GM23338 (cell line): ENCODE results near the gene ZC2HC1B.

Experiments
- CREB1 ChIP-seq: fragments of 250-450 bp; sonication (Bioruptor Pico); IDR thresholded peaks from 2 replicates; pipeline ENCODE4 v1.5.0; 2020; ENCODE audit warnings: low read depth, mild to moderate bottlenecking, moderate library complexity
- EZH2 ChIP-seq: fragments of 200-600 bp; sonication (generic); IDR thresholded peaks from one replicate; pipeline ENCODE4 v1.8.0; 2017; ENCODE audit warnings: antibody characterized with exemption, mild to moderate bottlenecking, low read depth; ENCODE audit not compliant: unreplicated experiment
- EZH2phosphoT487 ChIP-seq: fragments of 200-600 bp; sonication (generic); IDR thresholded peaks from one replicate; pipeline ENCODE4 v1.8.1; 2018; ENCODE audit warnings: antibody characterized with exemption; ENCODE audit not compliant: unreplicated experiment
- JUNB ChIP-seq: IDR thresholded peaks from one replicate; pipeline ENCODE4 v1.6.1; 2016; ENCODE audit warnings: antibody characterized with exemption; ENCODE audit not compliant: unreplicated experiment
- NANOG ChIP-seq: IDR thresholded peaks from 2 replicates; pipeline ENCODE4 v1.6.1; 2016; ENCODE audit warnings: antibody characterized with exemption, borderline replicate concordance
- POLR2AphosphoS5 ChIP-seq: IDR thresholded peaks from 2 replicates; pipeline ENCODE4 v1.6.1; 2016; ENCODE audit warnings: antibody characterized with exemption, low read depth
- ZNF331 ChIP-seq: fragments of 250-450 bp; sonication (Bioruptor Pico); IDR thresholded peaks from 2 replicates; pipeline ENCODE4 v1.5.0; 2020; ENCODE audit warnings: low read depth, mild to moderate bottlenecking, moderate library complexity
- TF ChIP-seq, protein P1 (sequence below), 2 experiments: fragments of 200-600 bp in 1 of 2; sonication (generic) in 1 of 2; conservative IDR thresholded peaks; 2 replicates each; pipeline versions ENCODE4 v1.5.1 to v1.6.1; 2016 to 2017; ENCODE audit warnings: antibody characterized with exemption in 2 of 2, low read depth in 2 of 2, mild to moderate bottlenecking in 2 of 2, moderate library complexity in 1 of 2

DNA sequence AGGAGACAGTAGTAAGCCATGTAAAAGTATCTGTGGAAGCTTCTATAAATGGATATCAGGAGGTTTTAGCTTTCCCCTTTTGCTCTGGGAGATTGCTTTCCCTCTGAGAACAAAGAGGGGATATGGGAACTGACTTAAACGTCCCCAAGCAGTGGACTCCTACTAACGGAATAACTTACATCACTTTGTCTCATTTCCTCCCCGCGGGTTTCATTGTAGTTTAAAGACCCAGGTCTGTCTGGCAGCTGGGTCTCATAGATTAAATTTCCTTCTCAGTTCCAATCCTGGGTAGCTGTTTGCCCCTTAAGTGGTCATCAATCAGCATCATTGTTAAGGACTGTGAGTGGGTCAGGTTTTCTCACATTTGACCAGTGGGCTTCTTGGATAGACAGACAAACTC is 75.1 kb downstream of the ZC2HC1B start:
- TF ChIP-seq, protein P1, sequence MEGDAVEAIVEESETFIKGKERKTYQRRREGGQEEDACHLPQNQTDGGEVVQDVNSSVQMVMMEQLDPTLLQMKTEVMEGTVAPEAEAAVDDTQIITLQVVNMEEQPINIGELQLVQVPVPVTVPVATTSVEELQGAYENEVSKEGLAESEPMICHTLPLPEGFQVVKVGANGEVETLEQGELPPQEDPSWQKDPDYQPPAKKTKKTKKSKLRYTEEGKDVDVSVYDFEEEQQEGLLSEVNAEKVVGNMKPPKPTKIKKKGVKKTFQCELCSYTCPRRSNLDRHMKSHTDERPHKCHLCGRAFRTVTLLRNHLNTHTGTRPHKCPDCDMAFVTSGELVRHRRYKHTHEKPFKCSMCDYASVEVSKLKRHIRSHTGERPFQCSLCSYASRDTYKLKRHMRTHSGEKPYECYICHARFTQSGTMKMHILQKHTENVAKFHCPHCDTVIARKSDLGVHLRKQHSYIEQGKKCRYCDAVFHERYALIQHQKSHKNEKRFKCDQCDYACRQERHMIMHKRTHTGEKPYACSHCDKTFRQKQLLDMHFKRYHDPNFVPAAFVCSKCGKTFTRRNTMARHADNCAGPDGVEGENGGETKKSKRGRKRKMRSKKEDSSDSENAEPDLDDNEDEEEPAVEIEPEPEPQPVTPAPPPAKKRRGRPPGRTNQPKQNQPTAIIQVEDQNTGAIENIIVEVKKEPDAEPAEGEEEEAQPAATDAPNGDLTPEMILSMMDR (conservative IDR thresholded peaks at IDR 0.05; ENCODE audit: low read depth in 2 of 2): no peak
- TF ChIP-seq EZH2phosphoT487 (no peak), EZH2 (no peak), NANOG (no peak), POLR2AphosphoS5 (no peak), CREB1 (no peak), ZNF331 (CRISPR knock-in tag) (no peak), JUNB (no peak)
